A673 (cell line): ENCODE data around the gene RNF217.

Experiments used
- CTCF ChIP-seq: fragments of 300-800, 200-600 bp; sonication (generic); conservative IDR thresholded peaks from 2 replicates; pipeline ENCODE4 v1.5.1; 2017; ENCODE audit warnings: low read depth, mild to moderate bottlenecking, antibody characterized with exemption, low read length, moderate library complexity, mixed read lengths
- EZH2 ChIP-seq: fragments of 200-600 bp; sonication (generic); IDR thresholded peaks from 2 replicates; pipeline ENCODE4 v1.6.1; 2017; ENCODE audit warnings: borderline replicate concordance, low read depth, mild to moderate bottlenecking, mixed read lengths, antibody characterized with exemption, low read length; ENCODE audit not compliant: poor library complexity, severe bottlenecking

GRCh38 chr6:125083684-125083990, 121.4 kb downstream of the RNF217 start:
- TF ChIP-seq CTCF (no peak), EZH2 (no peak)
